Gastrocnemius medialis (tissue), 4 donors: Measurements from ENCODE around the gene MINDY3. TPM values are rescaled to one million over a fixed set of nuclear protein-coding genes. Genes with fewer than 3 reads are reported as not detected.
"Not testable (repeated sequence)": the region's sequence is repeated elsewhere in the genome, so short reads cannot be mapped to it uniquely, and the experiment has no call there.

ENCODE experiments used
- ATAC-seq, 2 donors: fragments of 150-250 bp; one replicate each; pipeline ENCODE4 v1.9.1; 2016
- DNase-seq, 2 donors: peaks; one replicate each; pipeline ENCODE4 v3.0.0-alpha.2; 2019
- H3K27ac ChIP-seq, 4 donors: fragments of 200-600 bp; sonication (generic); 1 replicate in 1 of 4; 2 replicates in 3 of 4; pipeline ENCODE4 v1.5.1; 2016 to 2018; ENCODE audit warnings: mild to moderate bottlenecking in 2 of 4, moderate library complexity in 1 of 4
- H3K27me3 ChIP-seq, 3 donors: fragments of 200-600 bp; sonication (generic) in 2 of 3; 1 replicate in 1 of 3; 2 replicates in 2 of 3; pipeline versions ENCODE4 v1.5.1 to v1.6.0; 2016 to 2019; ENCODE audit warnings: mild to moderate bottlenecking in 1 of 3, moderate library complexity in 1 of 3
- H3K36me3 ChIP-seq, 2 donors: fragments of 200-600 bp; sonication (generic) in 1 of 2; one replicate each; pipeline ENCODE4 v1.5.1; 2017 to 2018
- H3K4me1 ChIP-seq, 2 donors: fragments of 200-600 bp; sonication (generic) in 1 of 2; one replicate each; pipeline ENCODE4 v1.5.1; 2016 to 2017; ENCODE audit warnings: mild to moderate bottlenecking in 2 of 2
- H3K4me3 ChIP-seq, 4 donors: fragments of 200-600 bp; sonication (generic) in 3 of 4; 1 replicate in 1 of 4; 2 replicates in 3 of 4; pipeline ENCODE4 v1.5.1; 2016 to 2019; ENCODE audit warnings: mild to moderate bottlenecking in 2 of 4
- H3K9me3 ChIP-seq, 3 donors: fragments of 200-600 bp; sonication (generic) in 2 of 3; 1 replicate in 1 of 3; 2 replicates in 2 of 3; pipeline ENCODE4 v1.5.1; 2016 to 2019
- POLR2A ChIP-seq, 2 donors: fragments of 450-650 bp; IDR thresholded peaks; one replicate each; pipeline ENCODE4 v1.6.1; 2017; ENCODE audit warnings: antibody characterized with exemption in 2 of 2, mild to moderate bottlenecking in 2 of 2, moderate library complexity in 2 of 2
- in situ Hi-C, 4 donors: fragments of 200-750 bp; cut with MboI; loops; one replicate each; pipeline versions ENCODE4 v1.15.0 to v1.8.0; 2017; ENCODE audit warnings: low sequenced_read_pairs in 4 of 4
- intact Hi-C: fragments of 100-400 bp; cut with DNase I; formaldehyde crosslinking; loops from one replicate; pipeline ENCODE4 v1.15.1; 2023; ENCODE audit warnings: low total_unique reads
- total RNA-seq, 4 donors: library from RNA; depleted of rRNA; stranded (reverse); fragments of >200 nt; gene quantifications; one replicate each; pipeline versions ENCODE4 v1.1.0 to v1.2.3, GENCODE V29; 2016
- TF ChIP-seq, protein P1 (sequence below), 5 experiments: fragments of 450-650 bp in 3 of 5; fragments of 200-600 bp in 2 of 5; sonication (generic) in 2 of 5; IDR thresholded peaks in 4 of 5; conservative IDR thresholded peaks in 1 of 5; 1 replicate in 4 of 5; 2 replicates in 1 of 5; pipeline ENCODE4 v1.5.1; 2016 to 2019; ENCODE audit warnings: antibody characterized with exemption in 5 of 5, mild to moderate bottlenecking in 3 of 5, moderate library complexity in 3 of 5

Gene MINDY3
- total RNA-seq, 4 donors from 2014 or later: 7.6 to 37.5 (median 10.8) TPM

DNA sequence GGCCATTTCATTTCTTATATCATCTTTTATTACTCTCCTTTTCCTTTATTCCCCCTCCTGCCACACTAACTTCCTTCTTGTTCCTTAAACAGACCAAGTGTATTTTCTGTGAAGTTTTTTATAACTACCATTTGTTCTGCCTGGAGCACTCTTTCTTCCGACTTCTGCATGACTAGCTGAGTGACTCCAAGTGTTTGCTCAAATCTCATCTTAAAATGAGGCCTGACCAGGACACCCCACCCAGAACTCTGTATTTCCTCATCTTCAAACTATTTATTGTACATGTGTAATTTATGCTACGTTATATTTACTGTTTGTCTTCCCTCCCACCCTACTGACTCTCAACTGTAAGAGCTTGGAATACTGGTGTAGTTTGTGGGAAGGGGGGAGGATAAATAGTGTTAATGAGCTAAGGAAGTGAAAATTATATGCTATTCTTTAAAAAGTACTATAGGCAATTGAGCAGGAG is 3.2 kb downstream of the MINDY3 start:
- Histone ChIP-seq H3K27me3 (peaks cover 0 to 5% (median 0%) of the 10 kb centered on the region in 3 donors), H3K27ac (no peak overlapping the region), H3K9me3 (no peaks in the 10 kb centered on the region), H3K4me1 (peaks cover 29 to 31% of the 10 kb centered on the region in 2 donors), H3K4me3 (no peak overlapping the region), H3K36me3 (no peaks in the 10 kb centered on the region)
- ATAC-seq (no peak), DNase-seq (no peak)
- in situ Hi-C loops: no loop called here
- TF ChIP-seq, protein P1, sequence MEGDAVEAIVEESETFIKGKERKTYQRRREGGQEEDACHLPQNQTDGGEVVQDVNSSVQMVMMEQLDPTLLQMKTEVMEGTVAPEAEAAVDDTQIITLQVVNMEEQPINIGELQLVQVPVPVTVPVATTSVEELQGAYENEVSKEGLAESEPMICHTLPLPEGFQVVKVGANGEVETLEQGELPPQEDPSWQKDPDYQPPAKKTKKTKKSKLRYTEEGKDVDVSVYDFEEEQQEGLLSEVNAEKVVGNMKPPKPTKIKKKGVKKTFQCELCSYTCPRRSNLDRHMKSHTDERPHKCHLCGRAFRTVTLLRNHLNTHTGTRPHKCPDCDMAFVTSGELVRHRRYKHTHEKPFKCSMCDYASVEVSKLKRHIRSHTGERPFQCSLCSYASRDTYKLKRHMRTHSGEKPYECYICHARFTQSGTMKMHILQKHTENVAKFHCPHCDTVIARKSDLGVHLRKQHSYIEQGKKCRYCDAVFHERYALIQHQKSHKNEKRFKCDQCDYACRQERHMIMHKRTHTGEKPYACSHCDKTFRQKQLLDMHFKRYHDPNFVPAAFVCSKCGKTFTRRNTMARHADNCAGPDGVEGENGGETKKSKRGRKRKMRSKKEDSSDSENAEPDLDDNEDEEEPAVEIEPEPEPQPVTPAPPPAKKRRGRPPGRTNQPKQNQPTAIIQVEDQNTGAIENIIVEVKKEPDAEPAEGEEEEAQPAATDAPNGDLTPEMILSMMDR (IDR thresholded peaks at IDR 0.05 in 4 of 5, conservative IDR thresholded peaks at IDR 0.05 in 1 of 5): no peak
- no peak for TF ChIP-seq POLR2A (IDR thresholded peaks at IDR 0.05)
- intact Hi-C loops: no loop called here

DNA sequence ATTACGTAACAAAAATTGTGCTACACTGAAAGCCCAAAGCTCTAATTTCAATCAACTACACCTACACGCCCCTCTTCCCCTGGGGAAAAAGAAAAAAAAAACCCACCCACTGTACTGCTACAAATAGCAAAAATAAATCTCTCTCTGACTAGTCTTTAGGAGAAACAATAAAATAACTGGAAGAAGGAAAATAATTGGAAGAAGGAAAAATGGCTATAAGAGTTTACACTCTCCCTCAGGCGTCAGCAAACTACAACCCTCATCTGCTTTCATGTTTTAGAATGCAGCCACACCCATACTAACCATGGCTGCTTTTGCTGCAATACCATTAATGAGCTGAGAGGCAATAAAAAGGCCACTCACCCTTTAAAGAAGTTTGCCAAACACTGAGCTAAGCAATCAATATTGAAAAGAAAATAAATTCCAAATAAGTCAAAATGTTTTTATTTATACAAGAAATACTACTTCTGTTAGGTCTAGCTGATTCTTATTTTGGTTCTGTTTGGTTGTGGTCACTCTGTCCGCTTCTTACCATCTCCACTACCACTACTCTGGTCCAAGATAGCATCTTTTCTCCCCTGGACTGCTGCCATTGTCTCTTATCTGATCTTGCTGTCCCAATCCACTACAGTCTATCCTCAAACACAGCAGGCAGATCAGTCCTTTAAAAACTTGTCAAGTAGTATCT is 3.8 kb downstream of the MINDY3 start:
- H3K9me3 ChIP-seq: no peaks in the 10 kb centered on the region
- intact Hi-C loops (no loop called here), in situ Hi-C loops (no loop called here)
- H3K4me3 ChIP-seq: no peak overlapping the region
- H3K27me3 ChIP-seq: peaks cover 0 to 3% (median 0%) of the 10 kb centered on the region in 3 donors
- no peak overlapping the region for H3K27ac ChIP-seq
- TF ChIP-seq POLR2A (IDR thresholded peaks at IDR 0.05): no peak
- TF ChIP-seq, protein P1 (IDR thresholded peaks at IDR 0.05 in 4 of 5, conservative IDR thresholded peaks at IDR 0.05 in 1 of 5): no peak
- DNase-seq (no peak), ATAC-seq (no peak)
- H3K4me1 ChIP-seq: peaks cover 29 to 31% of the 10 kb centered on the region in 2 donors
- no peaks in the 10 kb centered on the region for H3K36me3 ChIP-seq

DNA sequence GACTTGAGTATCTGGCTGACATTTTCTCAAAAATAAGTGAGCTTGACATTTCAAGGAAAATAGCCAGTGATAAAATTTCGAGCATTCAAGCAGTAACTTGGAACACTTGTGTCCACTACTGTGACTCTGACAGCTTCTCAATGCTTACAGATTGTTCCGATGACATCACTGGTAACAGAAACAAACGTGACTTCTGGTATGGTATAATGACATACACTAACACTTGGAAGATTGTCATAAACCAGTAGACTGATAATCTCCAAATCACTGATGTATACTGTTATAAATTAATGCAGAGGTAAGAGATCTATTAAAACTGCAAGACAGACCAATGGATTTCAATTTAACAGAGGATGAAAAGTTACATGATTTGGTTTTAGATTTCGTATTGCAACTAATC is 6.5 kb downstream of the MINDY3 start:
- no peak for DNase-seq
- intact Hi-C loops: no loop called here
- in situ Hi-C loops: no loop called here

DNA sequence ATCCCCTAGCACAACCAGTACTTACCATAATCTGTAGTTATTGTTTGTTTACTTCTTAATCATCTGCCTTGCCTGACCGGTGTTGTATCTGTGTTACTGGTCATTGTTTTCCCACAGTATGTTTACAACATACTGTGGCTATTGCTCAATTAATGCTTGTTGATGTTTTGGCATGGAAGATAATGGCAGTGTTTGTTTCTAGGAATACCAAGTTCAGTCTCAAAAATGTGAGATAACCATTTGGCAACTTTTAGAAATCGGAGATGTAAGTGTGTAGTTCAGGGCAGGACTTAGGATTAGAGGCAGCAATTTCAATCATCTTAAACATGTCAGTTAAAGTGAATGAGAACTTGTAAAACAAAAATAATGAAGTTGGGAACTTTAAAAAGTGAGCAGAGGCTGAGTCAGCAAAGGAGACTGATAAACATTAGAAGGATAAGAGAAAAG is 8.2 kb downstream of the MINDY3 start:
- Histone ChIP-seq H3K4me3 (no peak overlapping the region), H3K27me3 (no peaks in the 10 kb centered on the region), H3K27ac (no peak overlapping the region), H3K4me1 (peaks cover 1 to 7% of the 10 kb centered on the region in 2 donors), H3K36me3 (no peaks in the 10 kb centered on the region), H3K9me3 (no peaks in the 10 kb centered on the region)
- no peak for ATAC-seq
- TF ChIP-seq, protein P1 (IDR thresholded peaks at IDR 0.05 in 4 of 5, conservative IDR thresholded peaks at IDR 0.05 in 1 of 5): no peak
- TF ChIP-seq POLR2A (IDR thresholded peaks at IDR 0.05): no peak
- in situ Hi-C loops: no loop called here
- intact Hi-C loops: no loop called here
- DNase-seq: no peak

More for the DNA sequence above, 6.5 kb downstream of the MINDY3 start:
- no peaks in the 10 kb centered on the region for H3K27me3 ChIP-seq
- no peak for TF ChIP-seq POLR2A (IDR thresholded peaks at IDR 0.05)
- TF ChIP-seq, protein P1 (IDR thresholded peaks at IDR 0.05 in 4 of 5, conservative IDR thresholded peaks at IDR 0.05 in 1 of 5): no peak
- H3K9me3 ChIP-seq: no peaks in the 10 kb centered on the region
- no peaks in the 10 kb centered on the region for H3K36me3 ChIP-seq
- no peak overlapping the region for H3K4me3 ChIP-seq
- no peak for ATAC-seq
- no peak overlapping the region for H3K27ac ChIP-seq
- H3K4me1 ChIP-seq: peaks cover 15 to 17% of the 10 kb centered on the region in 2 donors

DNA sequence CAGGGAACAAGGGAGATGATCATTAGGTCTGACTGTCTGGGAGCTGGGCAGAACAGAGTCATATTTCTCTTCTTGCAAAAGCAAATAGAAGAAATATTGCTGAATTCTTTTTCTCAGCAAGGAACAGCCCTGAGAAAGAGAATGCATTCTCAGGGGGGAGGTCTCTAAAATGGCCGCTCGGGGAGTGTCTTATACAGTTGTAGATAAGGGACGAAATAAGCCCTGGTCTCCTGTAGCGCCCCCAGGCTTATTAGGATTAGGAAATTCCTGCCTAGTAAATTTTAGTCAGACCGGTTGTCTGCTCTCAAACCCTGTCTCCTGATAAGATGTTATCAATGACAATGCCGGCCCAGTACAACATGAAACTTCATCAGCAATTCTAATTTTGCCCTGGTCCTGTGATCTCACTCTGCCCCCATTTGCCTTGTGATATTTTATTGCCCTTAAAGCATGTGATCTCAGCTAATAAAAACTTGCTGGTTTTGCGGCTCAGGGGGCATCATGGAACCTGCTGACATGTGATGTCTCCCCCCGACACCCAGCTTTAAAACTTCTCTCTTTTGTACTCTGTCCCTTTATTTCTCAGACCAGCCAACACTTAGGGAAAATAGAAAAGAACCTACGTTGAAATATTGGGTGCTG is 9.8 kb downstream of the MINDY3 start:
- H3K9me3 ChIP-seq, H3K4me3 ChIP-seq, in situ Hi-C loops, H3K27me3 ChIP-seq, H3K27ac ChIP-seq, DNase-seq, intact Hi-C loops, H3K4me1 ChIP-seq, H3K36me3 ChIP-seq, ATAC-seq: not testable (repeated sequence)
